ENCODE data around the gene COG5.

DNA sequence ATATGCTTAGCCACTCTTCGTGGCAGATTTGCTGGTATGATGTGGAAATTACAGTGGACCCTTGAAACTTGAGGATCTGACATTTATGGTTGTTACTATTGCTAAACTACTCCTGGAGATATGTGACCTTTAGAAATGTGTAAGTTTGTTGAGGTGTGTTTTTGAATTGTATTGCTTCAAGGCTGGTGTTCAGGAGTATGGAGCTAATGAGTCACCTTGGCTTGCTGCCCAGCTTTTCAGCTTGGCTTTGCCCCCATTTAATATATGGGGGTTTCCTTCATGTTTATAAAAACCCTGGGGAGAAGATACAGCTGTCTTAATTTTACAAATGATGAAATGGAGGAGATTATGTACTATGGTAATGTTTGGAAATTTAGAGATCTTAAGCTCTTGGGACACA lies 383.3 kb downstream of the COG5 start:
- TF ChIP-seq, protein P1, sequence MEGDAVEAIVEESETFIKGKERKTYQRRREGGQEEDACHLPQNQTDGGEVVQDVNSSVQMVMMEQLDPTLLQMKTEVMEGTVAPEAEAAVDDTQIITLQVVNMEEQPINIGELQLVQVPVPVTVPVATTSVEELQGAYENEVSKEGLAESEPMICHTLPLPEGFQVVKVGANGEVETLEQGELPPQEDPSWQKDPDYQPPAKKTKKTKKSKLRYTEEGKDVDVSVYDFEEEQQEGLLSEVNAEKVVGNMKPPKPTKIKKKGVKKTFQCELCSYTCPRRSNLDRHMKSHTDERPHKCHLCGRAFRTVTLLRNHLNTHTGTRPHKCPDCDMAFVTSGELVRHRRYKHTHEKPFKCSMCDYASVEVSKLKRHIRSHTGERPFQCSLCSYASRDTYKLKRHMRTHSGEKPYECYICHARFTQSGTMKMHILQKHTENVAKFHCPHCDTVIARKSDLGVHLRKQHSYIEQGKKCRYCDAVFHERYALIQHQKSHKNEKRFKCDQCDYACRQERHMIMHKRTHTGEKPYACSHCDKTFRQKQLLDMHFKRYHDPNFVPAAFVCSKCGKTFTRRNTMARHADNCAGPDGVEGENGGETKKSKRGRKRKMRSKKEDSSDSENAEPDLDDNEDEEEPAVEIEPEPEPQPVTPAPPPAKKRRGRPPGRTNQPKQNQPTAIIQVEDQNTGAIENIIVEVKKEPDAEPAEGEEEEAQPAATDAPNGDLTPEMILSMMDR (IDR thresholded peaks at IDR 0.05): no peak
- TF ChIP-seq POLR2A (IDR thresholded peaks at IDR 0.05): no peak
